ENCODE results near the gene GALK1.

- TF ChIP-seq CTCF (optimal IDR thresholded peaks at IDR 0.05 in 1 of 3, IDR thresholded peaks at IDR 0.05 in 1 of 3, conservative IDR thresholded peaks at IDR 0.05 in 1 of 3; ENCODE audit: extremely low read depth in 1 of 3, insufficient read depth in 2 of 3, low read length in 3 of 3) (peak; percentile 51 to 76 (median 62)), EZH2 (IDR thresholded peaks at IDR 0.05; ENCODE audit: low read length) (no peak)
These were observed 13.9 kb upstream of the GALK1 start for GRCh38 chr17:75778861-75779249.
